HG02852 (cell line): Measurements from ENCODE around the gene JAM3.
"Not testable (repeated sequence)": the region's sequence is repeated elsewhere in the genome, so short reads cannot be mapped to it uniquely, and the experiment has no call there.

Experiments used
- ATAC-seq: cut with Tn5 transposase; IDR thresholded peaks from one replicate; pipeline ENCODE4 v1.9.1; 2021; ENCODE audit warnings: mild to moderate bottlenecking, moderate library complexity; ENCODE audit not compliant: unreplicated experiment

The JAM3 gene

GRCh38 chr11:134060316-134060715 is 8.6 kb upstream of the JAM3 start:
- ATAC-seq = no peak

- no peak for ATAC-seq
These were observed 6.4 kb upstream of the JAM3 start for GRCh38 chr11:134062265-134063123.

DNA sequence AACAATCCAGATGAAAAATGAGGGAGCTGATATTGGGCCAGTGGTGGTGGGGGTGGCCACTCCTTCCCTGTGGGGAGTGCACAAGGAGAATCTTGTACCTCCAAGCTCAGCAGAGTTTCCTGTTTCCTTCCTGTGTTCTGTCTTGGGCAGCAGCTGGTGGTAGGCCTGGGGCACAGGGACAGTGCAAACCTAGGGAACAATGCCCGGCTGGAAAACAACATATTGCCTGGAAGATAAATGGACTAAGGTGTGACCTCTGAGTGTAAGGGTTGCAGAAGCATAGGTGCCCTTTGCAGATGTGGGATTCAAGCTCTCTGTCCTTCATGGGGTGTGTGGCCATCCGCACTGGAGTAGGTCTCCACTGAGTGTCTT is 5.8 kb upstream of the JAM3 start:
- ATAC-seq = no peak

DNA sequence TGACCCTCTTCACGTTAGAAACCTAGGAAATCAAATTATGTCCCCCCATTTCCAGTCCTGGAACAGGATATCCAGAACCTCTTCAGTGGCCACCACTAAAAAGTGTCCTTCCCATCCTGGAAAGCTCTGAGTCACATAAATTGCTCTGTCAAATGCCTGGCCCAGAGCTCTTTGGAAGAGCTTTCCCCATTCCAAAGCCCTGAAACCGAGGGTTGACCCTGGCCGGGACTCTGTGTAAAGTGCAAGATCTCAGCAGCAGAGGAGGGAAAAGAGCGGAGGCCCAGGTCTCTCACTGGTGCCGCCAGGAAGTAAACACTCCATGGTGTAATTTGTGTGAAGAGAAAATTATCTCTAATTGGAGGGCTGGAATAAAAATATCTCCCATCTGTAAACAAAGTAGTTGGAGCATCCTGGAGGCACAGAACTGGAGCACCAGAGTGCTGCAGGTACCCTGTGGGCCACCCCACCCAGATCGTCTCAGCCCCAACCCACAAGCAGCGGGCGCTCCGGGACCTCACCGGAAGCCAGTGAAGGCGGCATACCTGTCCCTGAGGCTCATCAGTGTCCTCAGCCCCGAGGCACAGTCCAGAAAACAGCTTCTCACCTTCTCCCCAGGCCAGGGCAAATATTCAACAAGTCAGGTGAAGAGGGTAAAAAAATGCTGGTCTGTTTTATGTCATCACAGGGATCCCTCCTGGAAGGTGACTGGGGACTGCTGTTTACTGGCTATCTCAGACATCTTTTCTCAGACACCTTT is 4.7 kb upstream of the JAM3 start:
- no peak for ATAC-seq

- ATAC-seq = no peak
These were observed 3.5 kb upstream of the JAM3 start for GRCh38 chr11:134065381-134065780.

- no peak for ATAC-seq
These were observed 1.7 kb upstream of the JAM3 start for GRCh38 chr11:134066943-134067885.

DNA sequence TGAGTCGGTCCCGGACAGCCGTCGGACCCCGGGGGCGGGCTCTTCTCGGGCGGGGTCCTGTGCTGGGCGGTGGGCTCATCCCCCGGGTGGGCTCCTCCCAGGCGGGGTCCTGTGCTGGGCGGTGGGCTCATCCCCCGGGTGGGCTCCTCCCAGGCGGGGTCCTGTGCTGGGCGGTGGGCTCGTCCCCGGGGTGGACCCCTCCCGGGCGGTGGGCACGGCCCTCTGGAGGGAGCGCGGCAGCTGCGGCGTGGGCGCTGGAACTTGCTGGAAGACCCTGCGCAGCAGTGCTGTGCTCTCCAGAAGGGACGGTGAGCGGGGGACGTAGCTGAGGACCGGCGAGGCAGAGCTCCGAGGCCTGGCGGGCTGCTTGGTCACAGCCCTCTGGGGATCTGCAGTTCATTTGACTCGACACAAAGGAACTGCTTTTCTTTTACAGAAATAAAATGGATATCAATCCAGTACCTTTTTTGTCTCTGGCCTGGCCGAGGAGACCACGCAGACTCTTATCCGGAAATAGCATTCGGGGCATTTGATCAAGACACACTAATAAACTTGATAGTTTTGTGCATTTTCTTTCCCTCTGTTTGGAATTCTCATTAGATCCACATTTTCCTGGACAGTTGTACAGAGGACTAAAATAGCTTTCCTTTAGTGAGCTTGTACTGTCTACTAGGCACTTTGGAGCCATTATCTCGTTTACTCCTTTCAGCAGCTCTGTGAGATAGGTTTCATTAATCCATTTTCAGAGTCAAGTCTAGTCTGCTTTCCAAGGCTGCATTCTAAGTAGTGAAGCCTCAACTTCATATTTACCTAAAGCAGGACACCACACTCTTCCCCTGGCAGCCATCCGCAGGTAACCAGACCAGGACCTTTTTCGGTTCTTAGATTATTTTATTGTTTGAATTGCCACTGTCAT is 812 bp downstream of the JAM3 start:
- ATAC-seq = no peak

DNA sequence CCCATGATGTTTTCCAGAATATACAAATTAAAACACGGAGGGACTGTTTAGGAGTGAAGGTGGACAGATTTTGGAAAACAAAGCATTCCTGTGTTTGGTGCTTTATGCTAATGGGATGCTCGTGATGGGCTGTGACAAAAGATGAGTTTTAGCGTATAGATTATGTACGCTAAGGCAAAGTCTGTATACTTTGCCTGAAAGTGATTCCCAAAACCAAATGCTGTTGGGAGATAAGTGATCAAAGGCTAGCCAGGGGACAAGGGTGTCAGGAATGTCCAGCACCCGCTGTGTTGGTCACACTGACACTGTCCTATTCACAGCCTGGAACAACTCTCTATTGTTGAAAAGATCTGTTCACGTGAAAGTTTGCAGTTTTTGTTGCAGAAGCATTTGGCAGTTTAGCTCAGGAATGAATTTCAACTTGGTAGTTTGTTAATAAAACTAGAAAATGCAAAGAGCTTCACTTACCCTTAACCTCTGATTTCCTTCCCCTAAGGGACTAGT is 1.5 kb downstream of the JAM3 start:
- ATAC-seq = no peak

DNA sequence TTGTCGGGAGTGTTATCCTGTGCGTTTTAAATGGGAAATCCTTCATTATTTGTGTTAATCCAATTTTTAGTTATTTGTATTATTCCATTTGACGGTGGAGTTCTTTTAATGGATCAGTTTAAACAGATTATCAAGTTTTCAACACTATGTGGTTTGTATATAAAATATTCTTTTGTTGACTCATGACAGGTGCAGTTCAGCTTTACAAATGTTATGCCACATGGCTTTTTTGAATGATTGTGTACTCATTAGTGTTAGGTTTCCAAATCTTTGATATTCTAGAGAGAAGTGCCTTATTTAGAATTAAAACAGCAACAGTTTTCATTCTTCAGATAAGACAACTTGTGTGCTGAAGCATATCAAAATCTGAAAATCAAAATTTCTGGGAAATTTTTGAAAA is 2.4 kb downstream of the JAM3 start:
- ATAC-seq = no peak

DNA sequence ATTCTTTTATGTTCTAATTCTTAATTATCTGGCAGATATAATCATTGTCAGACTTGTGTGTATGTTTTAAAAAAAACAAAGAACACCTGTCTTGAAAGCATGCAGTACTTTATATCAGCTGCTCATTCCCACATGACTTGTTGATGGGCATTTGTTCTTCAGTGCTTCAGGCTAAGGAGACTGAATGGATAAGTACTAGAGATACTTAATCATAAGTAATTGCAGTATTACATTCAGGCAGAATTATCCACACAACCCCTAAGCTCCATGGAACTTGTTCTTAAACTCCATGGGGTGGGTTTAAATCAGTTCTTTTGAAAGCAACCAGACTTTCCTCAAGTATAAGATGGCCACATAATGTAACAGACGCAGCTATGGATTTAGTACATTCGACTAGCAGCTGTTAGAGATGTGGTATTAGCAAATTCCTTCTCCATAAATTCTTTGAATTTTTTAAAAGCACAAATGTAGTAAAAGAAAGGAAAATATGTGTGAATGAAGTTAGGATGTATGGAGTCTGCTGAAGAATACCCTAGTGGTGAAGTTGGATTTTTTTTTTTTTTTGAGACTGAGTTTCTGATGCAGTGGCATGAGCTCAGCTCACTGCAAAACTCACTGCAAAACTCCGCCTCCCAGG is 3.0 kb downstream of the JAM3 start:
- no peak for ATAC-seq

DNA sequence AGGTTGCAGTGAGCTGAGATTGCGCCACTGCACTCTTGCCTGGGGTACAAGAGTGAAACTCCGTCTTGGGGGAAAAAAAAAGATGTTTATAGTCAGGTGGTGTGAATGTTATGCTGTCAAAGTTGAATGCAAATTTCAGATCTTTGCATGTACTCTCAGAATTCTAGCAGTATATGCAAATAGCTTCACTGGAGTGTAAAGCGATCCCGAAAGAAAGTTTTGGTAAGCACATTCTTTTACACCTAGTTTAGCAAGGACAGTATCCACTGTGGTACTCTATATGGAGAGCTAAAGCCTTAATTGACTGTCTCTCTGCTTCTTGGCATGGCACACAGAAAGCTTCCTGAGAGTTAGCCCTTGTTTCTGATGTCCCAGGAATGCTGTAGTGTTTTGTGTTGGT is 4.0 kb downstream of the JAM3 start:
- ATAC-seq = peak; percentile 57

DNA sequence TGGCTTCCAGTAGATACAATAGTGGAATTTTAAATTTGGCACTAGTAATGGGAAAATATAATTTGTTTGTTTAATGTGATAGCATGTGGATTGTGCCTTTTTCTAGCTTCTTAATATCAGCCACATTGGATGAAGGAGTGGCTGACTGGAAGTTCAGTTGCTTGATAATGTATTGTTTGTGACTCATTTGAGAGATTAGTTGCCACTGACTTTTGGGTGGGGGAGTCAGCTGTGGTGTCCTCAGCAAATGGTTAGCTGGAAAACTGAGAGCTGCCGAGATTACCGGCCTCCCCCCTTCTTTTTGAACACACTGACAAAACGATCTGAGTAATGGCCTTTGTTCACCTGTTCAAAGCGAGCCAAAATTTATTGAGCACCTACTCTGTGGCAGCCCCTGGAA is 5.5 kb downstream of the JAM3 start:
- no peak for ATAC-seq

DNA sequence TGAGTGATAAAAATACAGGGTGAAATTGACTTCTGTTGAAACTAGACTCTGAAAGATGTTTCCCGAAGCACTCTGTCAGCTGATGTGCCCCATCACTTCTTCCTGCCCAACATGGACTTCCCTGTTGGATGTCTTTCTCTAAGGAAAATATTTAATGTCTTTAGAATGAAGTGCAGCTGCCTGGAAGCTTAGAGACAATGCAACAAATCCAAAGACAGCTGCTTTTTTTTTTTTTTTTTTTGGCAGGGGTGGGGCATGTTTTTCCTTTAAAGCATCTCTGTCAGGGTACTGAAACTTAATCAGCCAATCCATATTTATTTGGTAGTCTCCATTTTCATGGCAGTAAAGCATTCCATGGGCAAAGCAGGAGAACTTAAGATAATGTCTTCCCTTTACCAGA is 5.9 kb downstream of the JAM3 start:
- no peak for ATAC-seq

DNA sequence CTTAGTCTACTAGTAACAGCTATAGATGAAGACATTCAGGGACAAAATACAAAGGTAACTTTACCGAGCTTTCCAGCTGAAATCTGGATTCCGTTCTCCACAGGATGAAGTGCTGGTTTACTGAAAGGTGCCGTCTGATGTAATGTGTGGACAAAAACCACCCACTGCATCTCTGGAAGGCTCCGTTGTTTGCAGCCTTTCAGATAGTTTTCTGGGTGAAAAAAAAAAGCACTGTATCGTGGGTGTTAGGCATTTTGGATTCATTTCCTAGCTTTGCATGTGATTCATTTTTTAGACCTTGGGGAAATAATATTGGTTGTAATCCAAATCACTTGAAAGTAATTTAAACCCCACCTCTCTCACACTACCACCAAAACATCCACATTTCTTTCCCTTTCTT is 10.4 kb downstream of the JAM3 start:
- no peak for ATAC-seq

- ATAC-seq = not testable (repeated sequence)
These were observed 12.4 kb downstream of the JAM3 start for GRCh38 chr11:134081258-134081657.

GRCh38 chr11:134082990-134083389 is 14.1 kb downstream of the JAM3 start:
- no peak for ATAC-seq

GRCh38 chr11:134086376-134086775 is 17.5 kb downstream of the JAM3 start:
- ATAC-seq = no peak

- not testable (repeated sequence) for ATAC-seq
These were observed 23.1 kb downstream of the JAM3 start for GRCh38 chr11:134092006-134092405.

DNA sequence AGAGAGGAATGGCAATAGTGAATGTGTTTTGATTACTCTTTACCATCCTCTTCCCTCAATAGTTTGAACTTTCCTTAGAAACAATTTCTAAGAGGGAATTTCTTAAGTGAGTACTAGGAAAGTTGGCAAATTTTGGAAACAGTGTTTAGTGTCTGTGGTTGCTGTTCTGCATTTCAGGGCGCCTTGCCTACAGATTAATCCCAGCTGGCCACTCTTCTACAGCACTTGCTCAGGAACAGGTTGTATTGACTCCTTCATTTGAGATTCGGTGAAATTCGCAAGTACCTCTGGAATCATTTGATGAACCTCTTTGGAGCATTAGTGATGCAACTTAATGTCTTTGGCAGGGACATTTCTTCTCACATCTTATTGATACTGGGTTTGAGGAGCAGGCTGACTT is 28.3 kb downstream of the JAM3 start:
- no peak for ATAC-seq
